ENCODE data around the gene AASDH. TPM values are rescaled to one million over a fixed set of nuclear protein-coding genes. Genes with fewer than 3 reads are reported as not detected.

The AASDH gene
- total and polyA plus RNA-seq, 2 of the 4 experiments (the other 2 are of a cell fraction) = 4.7 to 12.0 TPM

DNA sequence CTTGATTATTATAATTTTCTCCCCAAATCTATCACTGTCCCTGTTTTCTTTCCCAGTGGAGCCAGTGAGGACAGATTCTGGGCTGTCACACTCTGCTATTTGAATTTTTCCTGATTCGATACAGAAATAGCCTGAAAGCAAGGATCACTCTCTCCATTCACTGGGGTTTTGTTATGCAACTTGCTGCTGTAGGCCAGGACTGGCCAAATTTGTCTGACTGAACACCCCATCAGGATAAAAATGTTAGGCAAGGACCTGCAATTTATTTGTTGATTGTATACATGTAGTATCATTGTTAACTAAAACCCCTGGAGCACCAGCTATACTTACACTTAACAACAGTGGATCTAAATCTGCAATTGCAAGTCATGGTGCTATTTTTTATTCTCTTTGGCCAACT lies 68.7 kb downstream of the AASDH start:
- Histone ChIP-seq H2BK15ac (ENCODE audit: low read depth, low read length) (no peak overlapping the region), H3K27ac (ENCODE audit: insufficient read depth, low read length) (no peak overlapping the region), H3K4ac (ENCODE audit: low read depth, low read length) (no peak overlapping the region), H4K8ac (ENCODE audit: low read depth in 2 of 2, low read length in 2 of 2) (no peak overlapping the region), H3K14ac (replicated peaks; ENCODE audit: low read depth, low read length) (no peak overlapping the region), H3K9me1 (ENCODE audit: insufficient read depth, low read length) (no peaks in the 10 kb centered on the region), H3K9ac (ENCODE audit: low read depth, low read length) (no peak overlapping the region), H3K18ac (ENCODE audit: low read depth, low read length) (no peak overlapping the region), H3K79me1 (ENCODE audit: low read depth in 1 of 2, low read length in 2 of 2) (no peaks in the 10 kb centered on the region), H3K36me3 (ENCODE audit: control insufficient read depth, insufficient read depth, low read length) (no peaks in the 10 kb centered on the region), H4K20me1 (ENCODE audit: insufficient read depth, low read length) (no peaks in the 10 kb centered on the region), H3K4me2 (ENCODE audit: low read depth, low read length) (no peak overlapping the region), H2BK120ac (ENCODE audit: low read depth, low read length) (no peak overlapping the region), H3K56ac (ENCODE audit: extremely low read depth, insufficient read depth, low read length) (no peak overlapping the region), H2AFZ (replicated peaks; ENCODE audit: low read length, poor library complexity) (no peak overlapping the region), H3K9me3 (ENCODE audit: control insufficient read depth, insufficient read depth, low read length) (no peaks in the 10 kb centered on the region), H3K27me3 (ENCODE audit: control insufficient read depth, insufficient read depth, low read length) (no peaks in the 10 kb centered on the region), H3K4me1 (ENCODE audit: control insufficient read depth, insufficient read depth, low read length) (peaks cover 6% of the 10 kb centered on the region; the same call in 1 of the 2 replicates), H2AK5ac (ENCODE audit: low read depth, low read length) (no peak overlapping the region), H4K5ac (ENCODE audit: low read depth, low read length) (no peak overlapping the region), H3K23ac (ENCODE audit: low read depth, low read length) (no peak overlapping the region), H2BK20ac (ENCODE audit: low read depth, low read length) (no peak overlapping the region), H2BK5ac (ENCODE audit: low read depth, low read length, poor library complexity, severe bottlenecking) (no peak overlapping the region), H3K4me3 (ENCODE audit: insufficient read depth, low read depth, low read length) (no peak overlapping the region), H4K91ac (ENCODE audit: insufficient read depth, low read depth, low read length) (no peak overlapping the region), H2AK9ac (replicated peaks; ENCODE audit: low read depth, low read length, poor library complexity) (no peak overlapping the region)
- CTCF ChIA-PET = no interaction called here
- in situ Hi-C loops (cut with MboI; ENCODE audit: low sequenced_read_pairs) = loop anchor here (25.0 kb wide), 1 partner anchor 519 kb away; no protein-coding TSS in a partner anchor
- DNase-seq (no peak), ATAC-seq (ENCODE audit: low read depth) (no peak)
- BruUV-seq (replicated peaks) = no TSS peak
- WGBS, 2 experiments (ENCODE audit: extremely low coverage in 2 of 2, insufficient read length in 1 of 2) = no CpG with 5 or more reads among the region's 1 CpG
- TF ChIP-seq CHD1 (IDR thresholded peaks at IDR 0.05; ENCODE audit: low read depth, low read length) (no peak), RAD21 (IDR thresholded peaks at IDR 0.05; ENCODE audit: low read length) (no peak), RFX5 (IDR thresholded peaks at IDR 0.05; ENCODE audit: low read depth, low read length) (no peak), MAZ (IDR thresholded peaks at IDR 0.05; ENCODE audit: borderline replicate concordance, low read depth, low read length) (no peak), CEBPB (IDR thresholded peaks at IDR 0.05; ENCODE audit: low read depth, low read length) (no peak), POLR2A (IDR thresholded peaks at IDR 0.05; ENCODE audit: low read depth, low read length) (no peak), BHLHE40 (IDR thresholded peaks at IDR 0.05; ENCODE audit: low read depth, low read length) (no peak), SMC3 (IDR thresholded peaks at IDR 0.05; ENCODE audit: low read depth, low read length) (no peak), MXI1 (IDR thresholded peaks at IDR 0.05; ENCODE audit: borderline replicate concordance, low read depth, low read length) (no peak), NFE2L2 (IDR thresholded peaks at IDR 0.05; ENCODE audit: low read depth, low read length) (no peak), ELK1 (IDR thresholded peaks at IDR 0.05; ENCODE audit: borderline replicate concordance, low read depth, low read length) (no peak), FOS (IDR thresholded peaks at IDR 0.05; ENCODE audit: low read depth, low read length) (no peak)
- TF ChIP-seq, protein P1, sequence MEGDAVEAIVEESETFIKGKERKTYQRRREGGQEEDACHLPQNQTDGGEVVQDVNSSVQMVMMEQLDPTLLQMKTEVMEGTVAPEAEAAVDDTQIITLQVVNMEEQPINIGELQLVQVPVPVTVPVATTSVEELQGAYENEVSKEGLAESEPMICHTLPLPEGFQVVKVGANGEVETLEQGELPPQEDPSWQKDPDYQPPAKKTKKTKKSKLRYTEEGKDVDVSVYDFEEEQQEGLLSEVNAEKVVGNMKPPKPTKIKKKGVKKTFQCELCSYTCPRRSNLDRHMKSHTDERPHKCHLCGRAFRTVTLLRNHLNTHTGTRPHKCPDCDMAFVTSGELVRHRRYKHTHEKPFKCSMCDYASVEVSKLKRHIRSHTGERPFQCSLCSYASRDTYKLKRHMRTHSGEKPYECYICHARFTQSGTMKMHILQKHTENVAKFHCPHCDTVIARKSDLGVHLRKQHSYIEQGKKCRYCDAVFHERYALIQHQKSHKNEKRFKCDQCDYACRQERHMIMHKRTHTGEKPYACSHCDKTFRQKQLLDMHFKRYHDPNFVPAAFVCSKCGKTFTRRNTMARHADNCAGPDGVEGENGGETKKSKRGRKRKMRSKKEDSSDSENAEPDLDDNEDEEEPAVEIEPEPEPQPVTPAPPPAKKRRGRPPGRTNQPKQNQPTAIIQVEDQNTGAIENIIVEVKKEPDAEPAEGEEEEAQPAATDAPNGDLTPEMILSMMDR (conservative IDR thresholded peaks at IDR 0.05; ENCODE audit: low read depth, low read length) = no peak
- POLR2A ChIA-PET (ENCODE audit: unreplicated experiment) = no interaction called here
- dilution Hi-C loops (cut with HindIII; ENCODE audit: low sequenced_read_pairs, unreplicated experiment) = no loop called here
- intact Hi-C loops (cut with micrococcal nuclease) = no loop called here

Data from IMR-90 (cell line).